ENCODE data around the gene RMDN2.

- TF ChIP-seq, protein P1, sequence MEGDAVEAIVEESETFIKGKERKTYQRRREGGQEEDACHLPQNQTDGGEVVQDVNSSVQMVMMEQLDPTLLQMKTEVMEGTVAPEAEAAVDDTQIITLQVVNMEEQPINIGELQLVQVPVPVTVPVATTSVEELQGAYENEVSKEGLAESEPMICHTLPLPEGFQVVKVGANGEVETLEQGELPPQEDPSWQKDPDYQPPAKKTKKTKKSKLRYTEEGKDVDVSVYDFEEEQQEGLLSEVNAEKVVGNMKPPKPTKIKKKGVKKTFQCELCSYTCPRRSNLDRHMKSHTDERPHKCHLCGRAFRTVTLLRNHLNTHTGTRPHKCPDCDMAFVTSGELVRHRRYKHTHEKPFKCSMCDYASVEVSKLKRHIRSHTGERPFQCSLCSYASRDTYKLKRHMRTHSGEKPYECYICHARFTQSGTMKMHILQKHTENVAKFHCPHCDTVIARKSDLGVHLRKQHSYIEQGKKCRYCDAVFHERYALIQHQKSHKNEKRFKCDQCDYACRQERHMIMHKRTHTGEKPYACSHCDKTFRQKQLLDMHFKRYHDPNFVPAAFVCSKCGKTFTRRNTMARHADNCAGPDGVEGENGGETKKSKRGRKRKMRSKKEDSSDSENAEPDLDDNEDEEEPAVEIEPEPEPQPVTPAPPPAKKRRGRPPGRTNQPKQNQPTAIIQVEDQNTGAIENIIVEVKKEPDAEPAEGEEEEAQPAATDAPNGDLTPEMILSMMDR (IDR thresholded peaks at IDR 0.05; ENCODE audit: low read depth, low read length): no peak
- no peak for TF ChIP-seq EZH2phosphoT487 (IDR thresholded peaks at IDR 0.05; ENCODE audit: low read depth)
Observed at GRCh38 chr2:38060236-38061018, 135.3 kb downstream of the RMDN2 start.

All from OCI-LY3 (cell line).